Subcutaneous abdominal adipose tissue (tissue), 5 donors: ENCODE measurements around the gene TNS3.

Experiments
- H3K27ac ChIP-seq: one replicate; pipeline ENCODE4 v1.7.0; 2013; ENCODE audit warnings: low read depth, mild to moderate bottlenecking, inconsistent platforms, low read length, moderate library complexity
- H3K27me3 ChIP-seq, 5 donors: one replicate each; pipeline ENCODE4 v1.7.0; 2013; ENCODE audit warnings: low read length in 5 of 5, inconsistent platforms in 1 of 5; ENCODE audit not compliant: control insufficient read depth in 5 of 5, insufficient read depth in 4 of 5
- H3K36me3 ChIP-seq, 5 donors: one replicate each; pipeline ENCODE4 v1.7.0; 2013; ENCODE audit warnings: low read length in 5 of 5; ENCODE audit not compliant: control insufficient read depth in 5 of 5, insufficient read depth in 5 of 5
- H3K4me1 ChIP-seq, 5 donors: one replicate each; pipeline ENCODE4 v1.7.0; 2013; ENCODE audit warnings: low read length in 5 of 5, mild to moderate bottlenecking in 3 of 5, moderate library complexity in 1 of 5; ENCODE audit not compliant: control insufficient read depth in 5 of 5, insufficient read depth in 5 of 5
- H3K4me3 ChIP-seq, 5 donors: one replicate each; pipeline ENCODE4 v1.7.0; 2013; ENCODE audit warnings: low read length in 5 of 5, low read depth in 1 of 5
- H3K9ac ChIP-seq, 5 donors: one replicate each; pipeline ENCODE4 v1.7.0; 2013; ENCODE audit warnings: low read length in 5 of 5, mild to moderate bottlenecking in 4 of 5, moderate library complexity in 3 of 5
- H3K9me3 ChIP-seq, 5 donors: one replicate each; pipeline ENCODE4 v1.7.0; 2013; ENCODE audit warnings: low read length in 5 of 5; ENCODE audit not compliant: control insufficient read depth in 5 of 5
- donor health status: healthy.
- donor health status: healthy.
- donor health status: healthy.
- donor health status: healthy.
- donor health status: healthy.

The TNS3 gene

DNA sequence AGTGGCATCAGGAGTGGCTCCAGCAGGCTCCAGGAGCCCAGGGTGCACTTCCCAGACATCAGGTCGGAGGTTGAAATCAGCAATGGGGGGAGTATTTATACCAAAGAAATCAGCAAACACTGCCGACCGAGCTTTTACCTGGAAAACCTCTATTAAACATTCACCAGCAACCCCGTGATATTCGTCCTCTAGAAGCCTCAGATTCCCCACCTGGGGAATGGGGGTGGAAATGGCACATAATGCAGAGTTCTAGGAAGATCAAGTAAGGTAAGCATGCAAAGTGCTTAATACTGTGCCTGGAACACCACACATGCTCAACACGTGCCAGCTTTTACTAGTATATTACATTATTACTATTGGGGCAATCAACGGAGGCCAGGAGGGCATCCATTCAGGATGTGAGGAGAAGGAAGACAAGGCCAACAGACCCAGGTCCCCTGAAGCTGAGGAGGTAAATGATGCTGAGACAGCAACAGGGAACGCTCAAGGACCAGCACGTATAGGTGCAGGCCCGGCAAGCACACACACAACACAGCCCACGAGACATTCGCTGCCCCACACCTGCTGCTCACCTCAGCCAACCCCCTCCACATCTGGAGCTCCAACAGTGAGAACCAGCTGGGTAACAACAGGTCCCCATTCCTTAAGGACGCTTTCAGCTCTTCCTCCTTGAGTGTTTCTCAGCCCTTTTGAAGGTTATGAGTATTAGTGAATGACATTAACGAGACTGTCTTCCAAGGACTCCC lies 125.5 kb downstream of the TNS3 start:
- Histone ChIP-seq H3K36me3 (no peaks in the 10 kb centered on the region), H3K27me3 (no peaks in the 10 kb centered on the region), H3K9ac (no peak overlapping the region), H3K4me1 (peaks cover 9 to 67% (median 55%) of the 10 kb centered on the region in 5 donors), H3K4me3 (no peak overlapping the region), H3K27ac (no peak overlapping the region), H3K9me3 (no peaks in the 10 kb centered on the region)

DNA sequence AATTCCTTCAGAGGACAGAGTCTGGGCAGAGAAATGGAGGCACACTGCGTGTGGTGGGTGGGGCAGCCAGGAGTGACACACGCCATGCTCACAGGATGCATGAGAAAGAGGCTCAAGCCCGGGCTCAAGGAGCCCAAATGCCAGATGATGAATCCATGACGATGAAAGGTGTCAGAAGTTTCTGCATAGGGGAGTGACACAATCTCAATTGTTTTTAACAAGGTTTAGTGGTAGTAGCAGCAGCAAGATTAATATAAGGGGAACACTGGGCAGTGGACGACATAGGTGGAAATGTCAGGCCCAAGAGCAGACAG lies 126.1 kb downstream of the TNS3 start:
- no peak overlapping the region for H3K4me3 ChIP-seq
- H3K9ac ChIP-seq, result no peak overlapping the region
- H3K9me3 ChIP-seq, result no peaks in the 10 kb centered on the region
- peak overlapping the region; percentile 97 for H3K27ac ChIP-seq
- peaks cover 5 to 67% (median 55%) of the 10 kb centered on the region in 5 donors for H3K4me1 ChIP-seq
- H3K36me3 ChIP-seq, result no peaks in the 10 kb centered on the region
- H3K27me3 ChIP-seq, result no peaks in the 10 kb centered on the region

DNA sequence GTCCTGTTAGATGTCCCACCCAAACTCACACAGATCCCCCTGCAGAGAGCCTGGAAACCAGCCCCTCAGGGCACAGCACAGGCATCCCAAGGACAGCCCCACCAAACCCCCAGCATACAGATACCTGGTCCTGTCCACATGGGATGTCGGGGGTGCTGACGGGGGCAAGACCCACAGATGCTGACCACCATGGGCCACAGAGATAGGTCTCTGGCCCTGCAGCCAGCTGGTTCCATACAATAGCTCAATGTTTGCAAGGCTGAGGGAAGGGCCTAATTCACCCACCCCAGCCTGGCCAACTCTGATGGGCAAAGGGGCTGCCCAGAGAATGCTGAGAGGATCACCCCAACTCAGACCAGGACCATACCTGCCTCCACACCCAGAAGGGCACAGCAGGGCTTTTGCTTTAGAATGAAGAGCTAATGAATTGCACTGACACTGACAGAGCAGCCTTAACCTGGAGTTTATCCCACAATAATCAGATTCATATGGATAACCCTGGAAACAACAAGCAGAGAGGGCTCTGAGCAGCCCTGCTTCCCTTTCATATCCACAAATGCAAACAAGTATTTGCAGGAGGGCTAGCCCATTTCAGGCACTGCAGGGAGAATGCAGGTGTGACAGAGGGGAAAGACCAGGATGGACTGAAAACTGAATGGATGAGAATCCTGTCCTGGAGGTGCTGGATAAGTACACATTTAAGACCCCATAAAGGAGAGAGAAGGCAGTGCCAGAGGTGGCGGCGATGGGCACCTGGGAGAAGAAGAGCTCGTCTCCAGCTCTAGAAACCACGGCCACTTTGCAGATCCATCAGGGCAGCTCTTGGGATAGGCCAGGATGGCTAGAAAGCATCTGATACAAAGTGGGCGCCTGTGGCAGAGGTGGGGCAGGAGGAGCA lies 126.7 kb downstream of the TNS3 start:
- Histone ChIP-seq H3K27ac (peak overlapping the region; percentile 97), H3K27me3 (no peaks in the 10 kb centered on the region), H3K9ac (peak overlapping the region in 2 of 5 donors; percentile 66 to 73), H3K9me3 (no peaks in the 10 kb centered on the region), H3K36me3 (no peaks in the 10 kb centered on the region), H3K4me1 (peaks cover 5 to 66% (median 53%) of the 10 kb centered on the region in 5 donors), H3K4me3 (no peak overlapping the region)

DNA sequence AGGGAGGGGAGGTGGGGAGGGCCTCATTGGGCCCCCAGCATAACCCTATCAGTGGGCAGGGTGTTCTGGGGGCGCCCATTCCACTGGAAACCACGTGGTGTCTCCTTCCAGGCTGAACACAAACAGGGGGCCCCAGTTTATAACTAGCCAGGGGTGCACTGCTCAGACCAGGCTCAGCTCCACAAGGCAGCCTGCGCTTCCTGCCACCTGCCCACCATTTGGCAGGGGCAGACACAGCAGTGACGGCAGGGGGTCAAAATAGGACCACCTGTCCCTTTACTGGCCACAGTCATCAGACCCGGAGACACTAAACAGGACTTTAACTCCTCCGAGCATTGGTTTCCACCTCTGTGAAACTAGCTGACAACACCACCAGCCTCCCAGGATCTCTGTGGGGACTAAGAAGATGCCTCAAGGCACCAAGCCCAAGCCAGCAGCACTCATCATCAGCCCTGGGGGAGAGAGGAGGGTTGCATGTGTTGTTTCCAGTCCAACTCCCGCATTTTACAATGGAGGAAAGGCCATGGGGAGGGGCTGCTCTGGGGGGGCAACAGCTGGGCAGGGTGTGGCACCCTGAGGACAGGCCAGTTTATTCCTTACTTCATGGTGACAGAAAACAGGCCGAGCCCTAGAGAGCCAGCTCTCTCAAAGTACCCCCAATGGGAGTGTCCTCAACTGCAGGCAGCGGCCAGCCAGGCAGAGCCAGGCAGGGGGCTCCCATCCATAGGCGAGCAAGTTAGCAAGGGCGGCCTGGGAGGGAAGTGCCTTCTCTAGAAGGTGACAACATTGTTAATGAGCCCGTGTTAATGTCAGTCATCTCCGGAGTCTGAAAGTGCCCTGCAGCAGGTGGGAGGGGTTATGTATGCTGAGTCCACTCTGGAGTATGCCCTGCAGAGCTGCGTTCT lies 127.6 kb downstream of the TNS3 start:
- no peaks in the 10 kb centered on the region for H3K27me3 ChIP-seq
- peaks cover 6 to 65% (median 52%) of the 10 kb centered on the region in 5 donors for H3K4me1 ChIP-seq
- peak overlapping the region in 4 of 5 donors; percentile 63 to 73 (median 67) for H3K9ac ChIP-seq
- H3K4me3 ChIP-seq, result no peak overlapping the region
- no peaks in the 10 kb centered on the region for H3K9me3 ChIP-seq
- H3K27ac ChIP-seq, result peak overlapping the region; percentile 97
- no peaks in the 10 kb centered on the region for H3K36me3 ChIP-seq

DNA sequence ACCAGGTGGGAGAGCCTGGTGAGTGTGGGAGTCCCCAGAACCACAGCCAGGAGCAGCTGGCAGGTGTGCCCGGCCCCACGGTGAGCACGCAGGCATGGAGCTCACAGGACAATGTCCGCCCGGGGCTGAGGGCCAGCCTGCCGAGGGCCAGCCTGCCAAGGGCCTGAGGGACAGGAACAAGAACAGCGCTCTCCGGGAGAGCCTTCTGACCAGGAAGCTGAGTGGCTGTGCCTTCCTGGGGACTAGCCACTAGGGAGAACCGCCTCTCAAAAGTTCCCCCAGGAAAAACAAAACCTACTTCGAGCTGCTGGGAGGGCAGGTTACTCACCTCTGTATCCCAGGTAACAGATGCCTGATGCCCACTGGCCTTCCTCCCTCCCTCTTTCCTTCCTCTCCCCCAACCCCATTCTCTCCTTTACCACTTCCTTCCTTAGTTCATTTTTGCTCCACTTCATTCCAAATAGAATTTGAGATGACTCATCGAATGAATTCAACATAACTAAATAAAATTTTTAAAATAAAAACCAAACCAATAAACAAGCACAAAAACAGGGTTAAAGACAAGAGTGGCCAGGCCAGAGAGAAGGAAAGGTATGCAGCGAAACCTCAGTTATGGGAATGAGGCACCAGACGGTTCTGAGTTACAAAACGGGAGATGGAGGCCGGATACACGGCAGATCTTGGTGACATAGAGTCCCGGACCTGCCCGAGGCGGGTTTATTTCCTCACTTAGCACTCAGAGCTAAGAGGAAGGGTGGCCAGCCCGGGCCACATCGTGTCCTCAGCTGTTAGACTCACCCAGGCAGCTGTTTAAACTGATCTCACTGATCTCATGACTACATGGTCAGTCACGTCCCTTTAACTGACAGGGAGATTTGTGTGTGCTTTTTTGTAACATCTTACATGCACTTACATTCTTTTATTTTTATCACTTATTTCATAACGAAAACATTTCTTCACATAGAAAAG lies 128.5 kb downstream of the TNS3 start:
- H3K4me3 ChIP-seq, result peak overlapping the region; percentile 38 to 52 (median 43)

DNA sequence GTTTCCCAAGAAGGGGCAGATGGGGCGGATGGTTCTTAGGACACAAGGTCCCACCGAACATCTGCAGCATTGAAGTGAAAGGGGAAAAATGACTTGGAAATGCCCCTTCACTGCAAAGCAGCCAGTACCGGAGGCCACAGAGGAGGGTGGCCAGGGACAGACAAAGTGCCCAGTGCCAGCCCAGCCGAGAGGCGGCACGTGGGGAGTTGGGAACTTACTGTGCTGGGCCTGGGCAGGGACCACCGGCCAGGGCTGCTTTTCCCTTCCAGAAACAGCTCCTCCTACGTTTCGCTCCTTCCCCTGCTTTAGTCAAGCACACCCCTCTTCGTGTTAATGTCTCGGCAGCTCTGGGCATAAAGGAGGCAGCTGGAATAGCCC lies 129.2 kb downstream of the TNS3 start:
- H3K4me3 ChIP-seq, result peak overlapping the region; percentile 38 to 63 (median 44)
- H3K9me3 ChIP-seq, result no peaks in the 10 kb centered on the region
- H3K9ac ChIP-seq, result peak overlapping the region; percentile 22 to 80 (median 68)
- H3K27me3 ChIP-seq, result no peaks in the 10 kb centered on the region
- H3K4me1 ChIP-seq, result peaks cover 6 to 59% (median 48%) of the 10 kb centered on the region in 5 donors
- peak overlapping the region; percentile 97 for H3K27ac ChIP-seq
- peaks cover 0 to 5% (median 0%) of the 10 kb centered on the region in 5 donors for H3K36me3 ChIP-seq

More for the DNA sequence above, 128.5 kb downstream of the TNS3 start:
- Histone ChIP-seq H3K4me1 (peaks cover 6 to 61% (median 51%) of the 10 kb centered on the region in 5 donors), H3K27me3 (no peaks in the 10 kb centered on the region), H3K9me3 (no peaks in the 10 kb centered on the region), H3K9ac (peak overlapping the region; percentile 33 to 80 (median 68)), H3K27ac (peak overlapping the region; percentile 97), H3K36me3 (peaks cover 0 to 5% (median 0%) of the 10 kb centered on the region in 5 donors)

DNA sequence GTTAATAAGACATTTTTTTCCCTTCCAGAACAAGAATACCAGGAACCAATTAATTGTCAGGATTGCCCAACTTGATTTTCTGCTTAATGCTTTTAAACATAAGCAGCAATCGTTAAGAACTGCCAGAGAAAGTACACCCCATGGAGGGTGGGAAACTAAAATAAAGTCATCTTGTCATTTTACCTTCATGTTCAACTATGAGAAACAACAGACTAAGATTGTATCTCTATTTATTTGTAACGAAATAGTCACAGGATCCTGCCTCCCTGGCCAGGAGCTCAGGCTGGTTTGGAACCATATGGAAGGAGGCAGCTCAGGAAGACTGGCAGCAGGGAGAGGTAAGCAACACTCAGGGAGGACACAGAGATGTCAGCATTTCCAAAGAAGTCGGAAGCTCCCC lies 129.6 kb downstream of the TNS3 start:
- Histone ChIP-seq H3K27ac (peak overlapping the region; percentile 97), H3K9ac (peak overlapping the region; percentile 3 to 80 (median 68)), H3K9me3 (no peaks in the 10 kb centered on the region), H3K4me1 (peaks cover 6 to 60% (median 50%) of the 10 kb centered on the region in 5 donors), H3K4me3 (peak overlapping the region; percentile 38 to 63 (median 44)), H3K27me3 (no peaks in the 10 kb centered on the region), H3K36me3 (peaks cover 0 to 5% (median 0%) of the 10 kb centered on the region in 5 donors)

DNA sequence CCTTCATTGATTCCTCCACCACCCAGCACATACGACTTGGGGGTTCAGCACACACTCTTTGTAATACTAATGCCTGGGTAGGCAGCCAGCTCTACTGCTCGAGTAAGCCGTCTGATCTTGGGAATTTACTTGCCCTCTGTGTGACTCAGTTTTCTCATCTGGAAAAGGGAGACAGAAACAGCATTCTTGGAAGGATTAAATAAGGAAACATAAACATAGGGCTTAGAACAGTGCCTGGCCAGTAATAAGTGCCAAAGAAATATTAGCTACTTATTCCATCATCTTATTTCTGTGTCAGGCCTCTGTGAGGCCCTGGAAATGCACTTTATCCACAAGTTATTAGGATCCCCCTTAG lies 130.1 kb downstream of the TNS3 start:
- Histone ChIP-seq H3K9me3 (no peaks in the 10 kb centered on the region), H3K9ac (peak overlapping the region in 4 of 5 donors; percentile 3 to 80 (median 42)), H3K36me3 (peaks cover 0 to 5% (median 0%) of the 10 kb centered on the region in 5 donors), H3K4me3 (peak overlapping the region in 2 of 5 donors; percentile 43 to 52), H3K27me3 (no peaks in the 10 kb centered on the region), H3K27ac (peak overlapping the region; percentile 97), H3K4me1 (peaks cover 11 to 65% (median 55%) of the 10 kb centered on the region in 5 donors)
